Body of pancreas (tissue), 4 donors: ENCODE results near the gene PALLD.

Experiments used
- POLR2A ChIP-seq, 3 donors: fragments of 450-650 bp; IDR thresholded peaks; one replicate each; pipeline ENCODE4 v1.6.1; 2016; ENCODE audit warnings: antibody characterized with exemption in 3 of 3, mild to moderate bottlenecking in 2 of 3
- TF ChIP-seq, protein P1 (sequence below), 7 experiments: fragments of 450-650 bp in 4 of 7; fragments of 200-600 bp in 3 of 7; sonication (generic) in 3 of 7; IDR thresholded peaks; one replicate each; pipeline ENCODE4 v1.5.1; 2016 to 2019; ENCODE audit warnings: antibody characterized with exemption in 7 of 7

DNA sequence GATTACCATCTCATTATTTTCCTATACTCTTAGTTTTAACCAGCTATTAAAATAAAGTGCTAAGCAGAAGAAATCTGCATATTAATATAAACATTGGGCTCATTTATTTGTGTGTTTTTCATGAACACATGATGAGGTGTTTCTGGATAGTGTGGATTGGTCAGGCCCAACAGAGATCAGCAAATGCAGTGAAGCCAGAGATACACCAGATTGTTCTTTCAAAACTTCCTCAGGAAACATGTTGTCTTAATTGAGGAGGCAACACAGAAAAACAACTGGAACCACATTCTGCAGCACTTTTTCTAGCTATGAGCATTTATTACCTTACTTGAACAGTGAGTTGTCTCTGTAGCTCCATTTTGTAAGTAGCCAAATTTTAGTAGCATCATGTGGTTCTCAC, 69.9 kb downstream of the PALLD start:
- TF ChIP-seq, protein P1, sequence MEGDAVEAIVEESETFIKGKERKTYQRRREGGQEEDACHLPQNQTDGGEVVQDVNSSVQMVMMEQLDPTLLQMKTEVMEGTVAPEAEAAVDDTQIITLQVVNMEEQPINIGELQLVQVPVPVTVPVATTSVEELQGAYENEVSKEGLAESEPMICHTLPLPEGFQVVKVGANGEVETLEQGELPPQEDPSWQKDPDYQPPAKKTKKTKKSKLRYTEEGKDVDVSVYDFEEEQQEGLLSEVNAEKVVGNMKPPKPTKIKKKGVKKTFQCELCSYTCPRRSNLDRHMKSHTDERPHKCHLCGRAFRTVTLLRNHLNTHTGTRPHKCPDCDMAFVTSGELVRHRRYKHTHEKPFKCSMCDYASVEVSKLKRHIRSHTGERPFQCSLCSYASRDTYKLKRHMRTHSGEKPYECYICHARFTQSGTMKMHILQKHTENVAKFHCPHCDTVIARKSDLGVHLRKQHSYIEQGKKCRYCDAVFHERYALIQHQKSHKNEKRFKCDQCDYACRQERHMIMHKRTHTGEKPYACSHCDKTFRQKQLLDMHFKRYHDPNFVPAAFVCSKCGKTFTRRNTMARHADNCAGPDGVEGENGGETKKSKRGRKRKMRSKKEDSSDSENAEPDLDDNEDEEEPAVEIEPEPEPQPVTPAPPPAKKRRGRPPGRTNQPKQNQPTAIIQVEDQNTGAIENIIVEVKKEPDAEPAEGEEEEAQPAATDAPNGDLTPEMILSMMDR (IDR thresholded peaks at IDR 0.05): no peak
- TF ChIP-seq POLR2A (IDR thresholded peaks at IDR 0.05): no peak
